ENCODE results near the gene PCGF5.
"Not testable (repeated sequence)": the region's sequence is repeated elsewhere in the genome, so short reads cannot be mapped to it uniquely, and the experiment has no call there.

The PCGF5 gene

DNA sequence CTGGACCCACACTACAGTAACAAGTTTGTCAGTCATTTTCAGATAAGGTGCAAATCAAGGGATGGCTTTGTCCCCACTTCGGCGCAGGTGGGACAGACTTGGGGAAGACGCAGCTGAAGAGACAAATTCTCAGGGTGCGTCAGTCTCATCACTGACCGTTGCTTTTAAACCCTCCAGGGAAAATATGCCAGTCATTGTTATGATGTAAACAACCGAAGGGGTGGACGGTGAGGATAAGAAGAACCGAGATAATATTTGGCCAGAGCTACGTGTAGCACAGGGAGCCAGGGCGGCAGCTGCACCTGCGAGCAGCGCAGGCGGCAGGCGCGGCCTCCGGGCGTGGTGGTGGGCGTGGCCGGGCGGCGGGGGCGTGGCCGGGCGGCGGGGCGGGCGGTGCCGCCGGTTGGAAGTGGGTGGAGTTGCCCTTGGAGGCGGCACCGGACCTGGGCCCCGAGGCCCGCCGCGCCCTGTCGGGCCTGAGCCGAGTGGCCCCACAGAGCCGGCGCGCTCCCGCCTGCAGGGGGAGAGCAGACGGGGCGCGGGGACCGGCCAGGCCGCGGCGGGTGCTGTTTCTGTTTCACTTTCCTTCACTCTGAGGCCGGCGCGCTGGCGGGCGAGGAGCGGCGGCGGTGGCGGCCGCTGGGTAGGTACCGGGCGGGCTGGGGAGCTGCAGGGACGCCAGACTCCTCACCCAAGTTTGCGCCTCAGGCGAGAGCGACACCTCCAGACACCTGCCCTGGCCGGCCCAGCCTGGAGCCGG is at the start of gene PCGF5:
TSS of gene PCGF5 (plus strand) at position 470 of the 760 bp plus-strand sequence. CDS start 2,209 bp downstream, outside the sequence.
- peak; percentile 65 for DNase-seq (ENCODE audit: low spot score)

DNA sequence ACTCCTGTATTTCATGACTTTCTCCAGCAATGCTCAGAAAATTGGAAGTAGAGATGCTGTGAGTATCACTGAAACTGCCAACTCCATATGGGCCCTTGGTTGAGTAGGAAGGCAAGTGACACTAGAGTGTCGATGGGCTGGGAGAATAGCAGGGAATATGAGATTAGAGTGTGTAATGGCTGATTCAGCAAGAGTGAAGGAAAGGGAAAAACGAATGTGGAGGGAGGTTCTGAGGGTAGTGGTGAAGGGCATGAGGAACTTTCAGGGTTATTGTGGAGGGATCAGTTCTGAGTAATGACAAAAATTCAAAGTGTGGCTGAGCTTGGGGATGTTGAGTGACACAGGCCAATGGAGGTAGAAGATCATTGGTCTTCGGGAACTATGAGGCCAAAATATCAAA is 49.0 kb upstream of the PCGF5 start:
- no peak for DNase-seq (ENCODE audit: low spot score)

DNA sequence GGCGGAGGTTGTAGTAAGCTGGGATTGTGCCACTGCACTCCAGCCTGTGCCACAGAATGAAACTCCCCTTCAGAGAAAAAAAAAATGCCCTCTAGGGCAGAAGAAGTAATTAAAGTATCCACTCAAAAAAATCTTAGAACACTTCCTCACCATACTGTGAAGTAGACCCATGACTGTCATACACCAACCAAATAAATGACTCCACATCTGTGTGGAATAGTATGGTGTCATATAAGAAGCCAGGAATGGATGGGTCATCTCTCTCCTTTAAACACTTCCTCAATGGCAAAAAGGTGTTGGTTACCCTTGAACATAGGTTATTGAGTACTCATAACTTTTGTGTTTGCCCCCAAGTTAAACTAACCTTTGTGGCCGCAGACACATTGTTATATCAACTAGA is 48.1 kb upstream of the PCGF5 start:
- no peak for DNase-seq (ENCODE audit: low spot score)

DNA sequence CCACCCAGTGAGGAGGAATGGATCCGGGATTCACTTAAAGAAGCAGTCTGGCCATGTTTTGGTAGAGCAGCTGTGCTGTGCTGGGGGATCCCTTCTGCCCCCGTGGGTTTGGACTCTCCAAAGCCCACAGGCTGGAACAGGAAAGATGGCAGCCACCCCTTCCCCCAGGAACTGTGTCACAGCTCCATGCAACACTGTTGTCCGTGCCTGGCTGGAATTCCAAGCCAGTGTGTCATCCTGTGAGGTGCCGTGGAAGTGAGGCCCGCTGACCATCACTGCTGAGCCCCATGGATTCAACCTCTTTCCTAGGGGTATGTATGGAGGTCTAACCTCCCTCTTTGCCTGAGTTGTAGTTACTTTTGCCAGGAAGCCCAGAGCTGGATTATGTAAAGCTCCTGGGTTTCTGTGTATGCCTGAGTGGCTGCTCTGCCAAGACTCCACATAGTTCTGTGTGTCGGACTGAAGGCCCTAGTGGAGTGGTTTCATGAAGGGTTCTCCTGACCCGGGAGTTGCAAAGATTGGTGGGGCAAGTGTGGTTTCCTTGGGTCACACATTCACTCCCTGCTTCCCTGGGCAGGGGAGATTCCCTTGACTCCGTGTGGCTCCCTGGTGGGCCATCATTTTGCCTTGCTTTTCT is 35.1 kb upstream of the PCGF5 start:
- DNase-seq (ENCODE audit: low spot score): no peak

DNA sequence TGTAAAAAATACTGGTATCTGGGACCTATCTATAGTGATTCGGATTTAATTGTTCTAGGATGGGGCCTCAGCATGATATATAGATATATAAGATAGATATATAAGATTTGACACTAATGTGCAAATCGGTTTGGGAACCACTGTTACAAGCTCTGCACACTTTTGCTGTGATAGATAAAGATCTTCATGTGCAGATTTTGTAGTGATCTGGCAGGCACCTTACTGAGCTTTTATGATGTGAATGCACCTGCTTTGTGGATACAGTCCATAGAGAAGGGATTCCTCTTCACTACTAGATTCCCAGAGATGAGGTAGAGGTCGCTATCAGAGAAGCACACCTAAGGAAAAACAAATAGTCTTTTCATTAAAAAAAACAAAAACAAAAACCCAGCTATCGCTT is 33.3 kb upstream of the PCGF5 start:
- no peak for DNase-seq (ENCODE audit: low spot score)

DNA sequence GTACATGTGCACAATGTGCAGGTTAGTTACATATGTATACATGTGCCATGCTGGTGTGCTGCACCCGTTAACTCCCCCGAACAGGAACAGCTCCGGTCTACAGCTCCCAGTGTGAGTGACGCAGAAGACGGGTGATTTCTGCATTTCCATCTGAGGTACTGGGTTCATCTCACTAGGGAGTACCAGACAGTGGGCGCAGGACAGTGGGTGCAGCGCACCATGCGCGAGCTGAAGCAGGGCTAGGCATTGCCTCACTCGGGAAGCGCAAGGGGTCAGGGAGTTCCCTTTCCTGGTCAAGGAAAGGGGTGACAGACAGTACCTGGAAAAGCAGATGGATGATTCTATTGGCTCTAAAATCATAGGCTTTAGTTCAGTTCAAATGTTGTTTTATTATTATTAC is 32.5 kb upstream of the PCGF5 start:
- DNase-seq (ENCODE audit: low spot score): not testable (repeated sequence)

DNA sequence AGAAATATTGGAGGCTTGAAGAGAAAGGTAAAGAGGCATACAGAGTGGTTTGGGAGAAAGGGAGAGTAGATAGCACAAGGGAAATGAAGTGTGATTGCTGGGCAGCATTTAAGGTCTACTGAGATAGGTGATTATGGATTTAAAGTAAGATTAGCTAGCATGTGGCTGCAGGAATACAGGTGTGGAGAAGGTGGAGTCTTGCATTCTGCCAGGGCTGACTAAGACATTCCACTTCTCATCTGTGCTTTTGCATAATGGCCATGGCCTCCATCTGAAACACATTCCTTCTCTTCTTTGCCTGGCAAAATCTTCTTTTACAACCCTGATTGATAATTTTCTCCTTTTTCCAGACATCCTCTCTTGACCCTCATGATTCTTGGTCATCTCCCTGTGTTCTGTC is 31.6 kb upstream of the PCGF5 start:
- no peak for DNase-seq (ENCODE audit: low spot score)

DNA sequence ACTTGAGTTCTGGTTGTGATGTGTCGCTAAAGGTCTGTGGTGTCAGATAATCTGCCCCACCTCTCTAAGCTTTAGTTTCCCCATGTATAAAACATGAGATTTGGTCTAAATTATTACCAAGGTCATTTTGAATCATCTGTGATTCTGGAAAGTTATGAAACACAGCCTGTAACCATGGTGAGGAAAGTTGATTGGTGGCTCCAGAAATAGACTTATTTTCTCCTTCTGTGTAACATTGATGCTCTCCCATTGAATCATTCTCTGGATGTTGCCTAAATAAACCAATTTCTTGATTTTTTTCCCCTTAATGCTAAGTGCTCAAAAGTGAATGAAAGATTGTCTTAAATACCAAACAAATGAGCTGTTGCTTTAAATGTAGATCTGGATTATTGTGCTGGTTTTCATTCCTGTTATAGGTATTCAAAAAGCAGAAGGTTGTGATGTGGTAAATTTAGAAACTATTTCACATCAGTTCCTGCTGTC is 30.0 kb upstream of the PCGF5 start:
- DNase-seq (ENCODE audit: low spot score): no peak

DNA sequence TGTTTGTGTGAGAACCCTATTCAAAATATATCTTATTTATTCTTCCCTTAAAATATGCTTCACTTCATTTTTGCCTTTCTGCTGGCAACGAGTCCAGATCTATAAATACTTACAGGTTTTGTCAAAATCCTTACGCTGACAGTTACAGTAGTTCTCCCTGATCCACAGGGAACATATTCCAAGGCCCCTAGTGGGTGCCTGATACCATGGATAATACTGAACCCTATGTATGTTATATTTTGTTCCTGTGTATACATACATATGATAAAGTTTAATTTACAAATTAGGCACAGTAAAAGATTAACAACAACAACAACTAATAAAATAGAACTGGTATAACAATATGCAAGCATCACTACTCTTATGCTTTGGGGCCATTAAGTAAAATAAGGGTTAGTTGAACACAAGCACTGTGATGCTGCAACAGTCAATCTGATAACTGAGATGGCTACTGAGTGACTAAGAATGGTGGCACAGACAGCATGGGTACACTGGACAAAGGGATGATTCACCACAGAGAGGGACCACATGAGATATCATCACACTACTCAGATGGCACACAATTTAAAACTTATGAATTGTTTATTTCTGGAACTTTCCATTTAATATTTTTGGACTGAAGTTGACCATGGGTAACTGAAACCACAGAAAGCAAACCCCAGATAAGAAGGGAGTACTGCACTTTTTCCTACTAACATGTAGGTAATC is 29.4 kb upstream of the PCGF5 start:
- peak; percentile 36 for DNase-seq (ENCODE audit: low spot score)

DNA sequence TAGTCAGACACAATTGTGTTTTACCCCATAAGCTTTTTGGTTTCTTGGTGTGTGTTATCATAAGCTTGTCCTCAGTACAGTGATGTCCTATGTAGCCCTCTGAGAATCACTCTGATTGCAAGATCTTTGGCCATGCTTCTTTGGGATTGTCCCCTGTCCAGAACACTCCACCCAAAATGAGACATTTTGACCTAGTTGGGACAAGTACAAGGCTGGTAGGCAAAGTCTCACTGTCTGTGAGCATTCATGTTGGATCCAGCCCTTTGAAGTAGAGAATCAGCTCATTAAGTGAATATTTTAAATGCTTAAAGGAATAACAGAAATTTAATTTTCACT is 28.9 kb upstream of the PCGF5 start:
- no peak for DNase-seq (ENCODE audit: low spot score)

DNA sequence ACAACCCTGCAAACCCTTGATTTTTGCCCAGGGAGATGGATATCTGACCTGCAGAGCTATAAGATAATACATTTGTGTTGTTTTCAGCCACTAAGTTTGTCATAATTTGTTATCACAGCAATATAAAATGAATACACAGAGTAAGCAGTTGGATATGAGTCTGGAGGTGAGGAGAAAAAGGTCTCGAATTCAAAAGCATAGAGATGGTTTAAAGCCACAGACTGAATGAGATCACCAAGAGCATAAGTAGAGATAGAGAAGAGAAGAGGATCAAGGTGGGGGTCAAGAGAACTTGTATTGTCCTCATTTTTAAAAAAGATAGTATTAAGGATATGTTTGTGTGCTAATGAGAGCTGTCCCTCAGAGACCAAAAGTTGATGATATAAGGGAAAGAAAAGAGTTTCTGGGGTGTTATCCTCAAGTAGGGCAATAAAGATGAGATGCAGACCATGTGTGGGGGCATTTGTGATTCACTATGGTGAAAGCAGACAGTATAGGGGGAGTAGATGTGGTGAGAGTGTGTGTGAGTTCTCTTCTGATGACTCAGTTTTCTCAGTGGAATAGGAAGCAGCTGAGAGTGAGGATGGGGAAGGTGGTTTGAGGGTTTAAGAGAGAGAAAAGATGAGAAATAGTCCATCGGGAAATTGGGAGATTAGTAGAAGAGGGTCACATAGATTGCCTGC is 25.8 kb upstream of the PCGF5 start:
- no peak for DNase-seq (ENCODE audit: low spot score)

DNA sequence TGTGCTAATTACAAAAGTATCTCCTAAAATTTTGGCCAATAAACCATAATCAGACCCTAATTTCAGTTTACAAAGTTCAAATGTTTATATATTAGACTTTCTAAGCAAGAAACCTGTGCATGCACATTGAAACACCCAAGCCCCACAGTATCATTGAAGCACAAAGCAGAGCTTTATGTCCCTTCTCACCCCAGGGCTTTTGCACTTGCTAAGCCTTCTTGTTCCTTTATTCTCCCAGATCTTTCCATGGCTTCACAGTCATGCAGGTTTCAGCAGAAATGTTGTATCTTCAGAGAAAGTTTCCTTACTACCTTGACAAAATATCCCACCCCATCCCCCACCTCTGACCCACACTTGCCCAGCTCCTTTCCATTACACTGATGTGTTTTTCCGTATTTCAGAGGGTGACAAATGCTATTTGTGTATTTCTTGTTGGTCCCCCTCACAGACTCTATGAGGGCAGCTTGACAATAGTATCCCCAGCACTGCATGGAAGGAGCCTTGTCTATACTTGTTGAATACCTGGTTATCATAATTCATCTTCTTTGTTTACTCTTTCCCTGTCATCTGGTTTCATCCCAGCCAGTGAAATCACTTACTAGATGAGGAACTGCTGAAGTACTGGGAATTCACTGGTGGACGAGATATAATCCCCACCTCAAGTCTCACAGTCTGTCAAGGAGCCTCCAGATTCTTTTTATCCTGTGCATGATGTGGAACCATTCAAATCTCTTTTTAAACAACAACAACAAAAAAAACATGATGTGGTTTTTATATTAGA is 24.0 kb upstream of the PCGF5 start:
- DNase-seq (ENCODE audit: low spot score): no peak

DNA sequence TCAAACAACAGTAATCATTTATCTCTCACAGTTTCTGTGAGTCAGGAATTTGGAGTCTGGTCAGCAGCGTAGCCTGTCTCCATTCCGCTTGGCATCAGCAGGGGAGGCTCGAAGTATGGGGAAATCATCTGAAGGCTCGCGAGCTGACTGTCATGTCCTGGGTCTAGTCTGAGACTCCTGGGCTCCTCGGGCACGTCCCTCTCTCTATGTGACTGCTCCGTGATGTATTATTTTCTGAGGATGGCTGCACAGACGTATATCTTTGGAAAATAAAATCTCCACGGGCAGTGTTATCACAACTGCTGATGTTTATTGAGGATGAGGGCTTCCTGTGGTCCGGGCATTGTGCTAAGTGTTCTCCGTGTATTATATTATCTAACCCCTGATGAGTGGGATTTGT is 23.3 kb upstream of the PCGF5 start:
- DNase-seq (ENCODE audit: low spot score): no peak

DNA sequence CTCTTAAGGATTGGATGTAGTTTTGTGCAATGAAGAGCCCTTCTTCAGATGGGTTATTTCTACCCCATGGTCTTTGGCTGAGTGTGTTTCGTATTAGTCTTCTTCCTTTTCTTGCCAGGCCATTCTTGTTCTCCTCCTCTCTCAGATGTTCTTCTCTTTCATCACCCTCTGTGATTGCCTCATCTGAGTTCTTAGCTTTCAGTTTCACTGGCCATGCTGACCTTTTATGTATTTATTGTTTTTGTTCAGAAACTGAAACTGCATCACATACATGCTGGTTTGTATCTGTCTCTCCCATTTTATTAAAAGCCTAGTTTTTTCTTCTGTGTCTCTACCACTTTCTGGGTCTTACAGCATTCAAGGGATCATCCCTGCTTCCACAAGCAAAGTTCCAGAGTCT is 21.7 kb upstream of the PCGF5 start:
- no peak for DNase-seq (ENCODE audit: low spot score)

DNA sequence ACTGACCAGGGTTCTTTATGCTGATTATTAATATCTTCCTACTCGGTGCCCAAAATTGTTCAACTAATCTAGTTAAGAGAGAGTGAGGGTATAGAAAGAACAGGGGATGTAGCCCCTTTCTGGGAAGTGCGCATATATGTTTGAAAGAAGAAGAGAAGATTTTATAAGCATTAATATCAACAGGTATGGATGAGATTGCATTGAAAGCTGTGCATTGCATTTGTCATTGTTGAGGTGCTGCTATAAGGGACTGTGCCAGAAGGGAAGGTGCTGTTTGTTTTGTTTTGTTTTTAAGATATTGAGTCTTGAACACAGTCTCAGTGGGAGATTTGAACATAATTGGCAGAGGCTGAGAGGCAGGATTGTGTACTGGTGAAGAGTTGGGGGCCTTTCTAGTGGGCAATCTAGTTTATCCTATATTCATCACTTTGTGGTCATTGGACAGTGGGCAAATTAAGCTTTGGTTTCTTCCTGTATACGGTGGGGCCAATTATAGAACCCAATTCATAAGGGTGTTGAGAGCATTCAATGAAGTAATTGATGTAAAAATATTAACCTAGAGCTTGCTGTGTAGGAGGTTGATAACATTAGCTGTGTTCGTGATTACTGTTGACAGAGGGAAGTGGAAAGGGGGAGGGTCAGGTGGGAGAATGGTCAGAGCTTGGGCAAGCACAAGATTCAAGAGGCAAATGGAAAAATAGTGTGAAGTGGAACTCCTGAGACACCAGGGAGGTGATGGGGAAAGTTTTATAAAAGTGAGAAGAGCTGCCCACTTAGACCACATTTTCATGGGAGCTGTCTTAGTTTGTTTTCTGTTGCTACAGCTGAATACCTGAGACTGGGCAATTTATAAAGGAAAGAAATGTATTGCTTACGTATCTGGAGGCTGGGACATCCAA is 19.9 kb upstream of the PCGF5 start:
- DNase-seq (ENCODE audit: low spot score): no peak

DNA sequence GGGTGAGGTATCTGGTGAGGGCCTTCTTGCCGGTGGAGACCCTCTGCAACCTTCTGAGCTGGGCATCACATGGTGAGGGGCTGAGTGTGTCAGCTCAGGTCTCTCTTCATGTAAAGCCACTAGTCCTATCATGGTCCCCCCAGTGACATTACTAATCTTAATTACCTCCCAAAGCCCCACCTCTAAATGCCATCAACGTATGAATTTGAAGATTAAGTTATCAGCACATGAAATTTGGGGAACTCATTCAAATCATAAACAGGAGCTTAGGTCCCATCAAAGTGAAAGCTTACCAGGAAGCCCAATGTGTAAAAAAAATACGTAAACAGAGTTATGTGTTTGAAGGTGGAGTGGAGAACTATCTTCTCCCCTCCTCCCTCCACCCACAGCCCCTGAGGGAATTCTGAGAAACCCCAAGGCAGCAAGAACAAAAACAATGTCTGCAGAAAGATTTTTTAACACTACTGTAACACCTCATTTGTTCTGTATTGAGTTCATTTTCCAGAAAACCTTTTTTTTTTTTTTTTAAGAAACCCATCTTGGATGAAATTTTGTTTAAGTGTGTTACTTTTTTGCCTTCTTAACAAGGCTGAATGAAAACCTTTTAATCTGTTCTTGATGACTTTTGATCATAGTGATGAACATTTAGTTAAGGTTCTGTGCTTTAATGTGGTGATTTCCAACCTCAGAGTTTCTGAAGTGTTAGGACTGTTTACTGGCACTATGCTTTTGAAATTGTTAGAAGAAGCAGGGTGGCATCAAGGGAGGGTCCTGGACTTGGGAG is 19.1 kb upstream of the PCGF5 start:
- no peak for DNase-seq (ENCODE audit: low spot score)

DNA sequence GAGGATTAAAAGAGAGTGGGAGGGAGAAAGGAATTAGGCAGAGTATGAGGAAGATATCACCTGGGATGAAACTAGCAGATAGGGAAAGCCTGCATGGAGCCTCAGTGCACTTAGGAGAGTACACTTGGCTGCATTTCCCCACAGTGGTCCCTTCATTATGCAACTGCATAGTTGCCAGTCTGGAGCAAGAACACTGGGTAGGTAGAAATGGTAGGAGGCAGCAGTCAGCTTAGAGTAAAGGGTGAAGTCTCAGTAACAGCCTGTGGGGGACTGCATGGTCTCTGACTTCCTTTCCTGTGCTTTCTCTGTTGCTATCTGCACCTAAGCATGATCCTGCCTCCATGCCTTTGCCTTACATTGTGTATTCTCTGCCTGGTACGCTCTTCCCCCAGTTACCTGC is 14.0 kb upstream of the PCGF5 start:
- no peak for DNase-seq (ENCODE audit: low spot score)

DNA sequence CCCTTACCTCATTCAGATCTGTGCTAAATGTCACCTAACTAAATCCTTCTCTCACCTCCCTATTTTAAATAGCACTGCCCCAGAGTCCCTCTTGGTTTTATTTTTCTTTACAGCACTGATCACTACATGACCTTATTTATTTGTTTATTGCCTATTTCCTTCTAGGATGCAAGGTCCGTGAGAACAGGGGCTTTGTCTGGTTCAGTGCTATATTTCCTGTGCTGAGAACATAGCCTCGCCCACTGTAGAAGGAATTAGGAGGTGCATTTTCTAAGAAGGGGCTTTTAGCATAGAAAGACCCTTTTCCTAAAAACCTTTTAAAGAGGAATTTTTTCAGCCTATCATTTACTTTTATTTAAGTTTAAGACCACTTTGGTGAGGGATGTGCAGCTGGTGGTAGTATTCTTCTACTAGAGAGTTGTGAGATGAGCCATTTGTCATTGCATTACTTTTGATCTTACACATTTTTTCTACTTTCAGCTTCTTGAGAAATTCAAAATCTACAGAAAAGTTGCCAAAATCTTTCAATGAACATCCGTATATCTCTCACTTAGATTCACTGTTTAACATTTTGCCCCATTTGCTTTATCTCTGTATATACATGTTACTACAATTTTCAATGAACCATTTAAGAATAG is 13.5 kb upstream of the PCGF5 start:
- no peak for DNase-seq (ENCODE audit: low spot score)

DNA sequence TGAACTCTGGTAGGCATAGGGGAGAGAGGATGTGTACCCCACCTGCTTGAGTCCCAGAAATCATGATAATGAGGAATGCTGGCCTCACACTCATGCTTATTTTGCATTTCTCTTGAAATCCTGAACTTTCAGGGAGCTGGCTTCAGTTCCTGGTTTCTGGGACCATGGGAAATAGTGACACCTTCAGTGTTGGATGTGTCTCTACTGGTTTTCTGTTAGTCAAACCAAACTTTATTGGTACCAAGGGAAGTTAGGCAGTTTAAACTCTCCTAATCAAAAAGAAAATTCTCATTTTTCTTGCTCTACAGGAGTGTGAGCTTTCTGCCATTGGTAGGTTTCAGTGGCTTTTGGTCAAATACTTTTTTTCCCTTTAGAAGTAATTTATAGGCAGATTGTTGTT is 11.8 kb upstream of the PCGF5 start:
- no peak for DNase-seq (ENCODE audit: low spot score)

DNA sequence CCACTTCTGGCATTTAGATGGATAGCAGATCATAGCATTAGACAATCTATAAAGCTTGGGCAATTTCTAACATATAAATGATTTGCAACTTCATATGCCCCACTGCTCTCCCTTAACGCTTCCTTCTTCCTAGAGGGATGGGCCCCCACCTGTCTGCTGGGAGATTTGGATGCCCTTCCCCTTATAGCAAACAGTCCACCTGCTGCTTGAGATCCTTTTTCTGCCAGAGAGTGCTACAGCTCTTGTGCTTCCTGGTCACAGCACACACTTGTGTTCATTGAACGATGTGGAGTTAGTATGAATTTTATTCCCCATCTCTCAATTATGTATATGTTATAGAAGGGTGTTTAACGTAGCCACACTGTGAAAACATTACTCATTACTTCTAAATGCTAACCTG is 10.4 kb upstream of the PCGF5 start:
- DNase-seq (ENCODE audit: low spot score): no peak

Data from COLO829 (cell line).